GM19372 (cell line): Measurements from ENCODE around the gene DNAH2.
"Not testable (repeated sequence)": the region's sequence is repeated elsewhere in the genome, so short reads cannot be mapped to it uniquely, and the experiment has no call there.

Source experiments
- ATAC-seq: cut with Tn5 transposase; IDR thresholded peaks from one replicate; pipeline ENCODE4 v1.9.1; 2021; ENCODE audit warnings: mild to moderate bottlenecking, low read depth, moderate library complexity; ENCODE audit not compliant: unreplicated experiment

DNAH2 gene

DNA sequence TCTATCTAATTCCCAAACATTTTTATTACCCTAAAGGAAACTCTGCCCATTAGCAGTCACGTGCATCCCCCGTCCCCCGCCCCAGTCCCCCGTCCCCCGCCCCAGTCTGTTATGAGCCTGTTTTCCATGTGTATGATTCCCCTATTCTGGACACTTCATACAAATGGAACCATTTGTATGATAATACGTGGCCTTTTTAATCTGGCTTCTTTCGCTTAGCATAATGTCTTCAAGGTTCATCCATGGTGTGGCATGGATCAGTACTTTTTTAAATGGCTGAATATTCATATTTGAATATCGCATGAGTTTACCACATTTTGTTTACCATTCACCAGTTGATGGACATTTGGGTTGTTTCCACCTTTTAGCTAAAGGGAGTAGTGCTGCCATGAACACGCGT lies 49.5 kb downstream of the DNAH2 start:
- ATAC-seq: no peak

DNA sequence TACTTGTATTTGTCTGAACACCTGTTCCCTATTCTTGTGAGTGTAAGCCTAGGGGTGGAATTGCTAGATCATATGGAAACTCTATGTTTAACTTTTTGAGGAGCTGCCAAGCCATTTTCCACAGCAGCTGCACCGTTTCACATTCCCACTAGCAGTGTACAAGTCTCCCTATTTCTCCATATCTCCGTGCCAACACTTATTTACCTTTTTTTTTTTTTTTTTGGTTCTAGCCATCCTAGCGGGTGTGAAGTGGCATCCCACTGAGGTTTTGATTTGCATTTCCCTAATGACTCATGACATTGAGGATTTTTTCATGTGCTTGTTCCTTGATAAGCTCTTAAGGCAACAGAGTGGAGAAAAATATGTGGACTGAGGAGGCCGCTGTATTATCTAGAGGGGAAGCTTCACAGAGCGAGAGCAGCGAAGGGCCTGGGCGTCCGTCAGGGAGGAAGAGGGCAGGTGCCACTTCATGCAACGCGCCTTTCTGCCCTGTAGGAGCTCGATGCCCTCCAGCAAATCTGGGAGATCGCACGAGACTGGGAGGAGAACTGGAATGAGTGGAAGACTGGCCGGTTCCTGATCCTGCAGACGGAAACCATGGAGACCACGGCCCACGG lies 50.0 kb downstream of the DNAH2 start:
- no peak for ATAC-seq

DNA sequence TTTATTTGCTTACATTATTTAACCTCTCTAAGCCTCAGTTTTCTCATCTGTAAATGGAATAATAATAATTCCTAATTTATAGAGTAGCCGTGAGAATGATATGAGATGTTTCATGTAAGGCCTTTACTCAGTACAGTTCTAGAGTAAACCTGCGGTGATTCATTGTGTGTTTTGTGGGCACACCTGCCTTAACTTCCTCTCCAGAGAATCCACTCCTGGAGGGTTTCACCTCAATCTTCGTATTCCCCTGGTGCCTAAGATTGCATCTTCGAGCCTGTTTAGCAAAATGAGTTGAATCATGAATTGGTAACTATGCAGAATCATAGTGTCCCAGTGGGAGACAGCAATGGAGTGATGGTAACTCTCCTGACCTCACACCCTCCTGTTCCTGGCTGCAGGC lies 52.3 kb downstream of the DNAH2 start:
- ATAC-seq: no peak

GRCh38 chr17:7774055-7774521 lies 56.5 kb downstream of the DNAH2 start:
- ATAC-seq: no peak

DNA sequence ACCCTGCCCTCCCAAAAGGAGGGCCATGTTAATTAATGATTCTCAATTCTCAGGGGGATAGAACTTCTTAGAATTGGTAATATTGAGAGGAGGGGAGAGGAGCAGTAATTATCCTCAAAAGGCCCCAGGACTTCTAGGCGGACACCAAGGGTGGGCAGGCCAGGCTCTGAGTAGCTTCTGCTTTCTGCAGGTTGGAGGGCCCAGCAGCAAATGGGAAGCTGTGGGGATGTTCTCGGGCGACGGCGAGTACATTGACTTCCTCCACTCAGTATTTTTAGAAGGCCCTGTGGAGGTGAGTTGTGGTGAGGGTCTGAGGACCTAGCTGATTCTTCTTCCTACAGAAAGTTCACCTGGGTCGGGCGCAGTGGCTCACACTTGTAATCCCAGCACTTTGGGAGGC lies 57.5 kb downstream of the DNAH2 start:
- ATAC-seq: no peak

- no peak for ATAC-seq
These were observed 59.5 kb downstream of the DNAH2 start for GRCh38 chr17:7777017-7777416.

GRCh38 chr17:7780736-7781135 lies 63.2 kb downstream of the DNAH2 start:
- ATAC-seq: no peak

DNA sequence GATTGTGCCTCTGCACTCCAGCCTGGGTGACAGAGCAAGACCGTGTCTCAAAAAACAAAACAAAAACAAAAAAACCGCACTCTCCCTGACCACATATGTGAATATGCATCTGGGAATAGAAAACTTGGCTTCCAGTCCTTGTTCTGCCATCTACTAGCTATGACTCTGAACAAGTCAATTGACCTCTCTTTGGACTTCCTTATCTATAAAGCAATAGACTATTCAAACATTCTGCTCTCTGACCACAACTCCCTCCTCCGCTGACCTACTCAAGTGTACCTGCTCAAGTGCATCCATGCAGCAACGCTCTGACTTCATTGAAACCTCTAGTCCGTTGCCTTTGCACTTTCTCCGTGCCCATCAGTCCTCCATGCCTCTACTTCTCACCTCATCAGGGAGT lies 63.9 kb downstream of the DNAH2 start:
- no peak for ATAC-seq

DNA sequence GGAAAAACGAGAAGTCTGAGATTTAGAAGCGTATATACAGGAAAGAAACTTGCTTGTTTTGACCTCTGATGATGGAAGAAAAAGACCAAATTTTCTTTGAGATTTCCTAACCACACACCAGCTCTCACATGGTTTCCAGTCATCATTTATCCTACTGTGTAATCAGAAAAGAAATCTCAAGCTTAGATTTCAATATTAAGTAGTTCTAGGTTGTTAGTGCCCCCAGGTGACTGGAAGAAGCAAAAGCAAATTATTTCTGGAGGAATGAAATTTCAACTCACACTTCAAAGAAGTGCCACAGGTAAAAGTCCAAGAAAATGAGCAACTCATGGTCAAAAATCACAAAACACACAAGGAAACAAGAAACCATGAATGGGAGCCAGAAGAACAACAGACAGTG lies 64.7 kb downstream of the DNAH2 start:
- no peak for ATAC-seq

DNA sequence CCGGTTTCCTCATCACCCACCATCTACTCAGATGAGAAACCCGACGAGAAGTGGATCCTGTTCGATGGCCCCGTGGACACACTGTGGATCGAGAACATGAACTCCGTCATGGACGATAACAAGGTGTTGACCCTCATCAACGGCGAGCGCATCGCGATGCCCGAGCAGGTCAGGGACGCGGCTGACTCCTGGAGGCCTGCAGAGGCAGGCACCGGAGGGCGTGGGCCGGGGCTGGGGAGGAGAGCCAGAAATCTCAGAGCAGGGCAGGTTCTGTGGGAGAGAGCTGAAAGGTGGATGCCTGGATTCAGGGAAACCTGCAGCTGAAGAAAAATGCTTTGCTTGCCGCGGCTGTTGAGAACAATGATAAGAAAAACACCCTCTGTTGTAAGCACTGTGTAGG lies 69.3 kb downstream of the DNAH2 start:
- ATAC-seq: no peak

DNA sequence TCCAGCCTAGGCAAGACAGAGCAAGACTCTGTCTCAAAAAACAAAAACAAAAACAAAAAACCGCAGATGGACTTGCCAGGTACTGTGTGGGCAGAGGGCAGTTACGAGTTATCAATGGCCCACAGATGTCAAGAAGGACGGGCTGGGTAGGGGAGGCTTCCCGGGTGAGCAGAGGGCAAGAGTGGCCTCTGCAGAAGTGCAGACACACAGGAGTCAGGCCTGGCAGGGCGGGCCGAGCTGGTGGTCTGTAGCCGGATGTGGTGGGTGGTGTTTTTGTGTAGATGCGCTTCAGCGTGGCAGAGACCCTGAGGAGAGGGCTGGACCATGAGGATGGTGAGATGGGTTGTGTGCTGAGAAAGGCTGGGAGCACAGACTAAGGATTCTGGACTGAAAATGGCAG lies 71.6 kb downstream of the DNAH2 start:
- no peak for ATAC-seq

DNA sequence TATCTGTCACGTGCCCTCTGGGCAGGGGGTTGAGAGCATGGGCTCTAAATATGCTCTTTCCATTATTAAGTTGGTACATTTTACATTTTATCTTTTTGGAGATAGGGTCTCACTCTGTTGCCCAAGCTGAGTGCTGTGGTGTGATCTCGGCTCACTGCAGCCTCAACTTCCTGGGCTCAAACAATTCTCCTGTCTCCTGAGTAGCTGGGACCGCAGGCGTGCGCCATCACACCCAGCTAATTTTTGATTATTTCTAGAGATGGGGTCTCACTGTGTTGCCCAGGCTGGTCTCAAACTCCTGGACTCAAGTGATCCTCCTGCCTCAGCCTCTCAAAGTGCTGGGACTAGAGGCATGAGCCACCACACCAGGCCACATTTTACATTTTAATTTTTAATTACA lies 72.6 kb downstream of the DNAH2 start:
- ATAC-seq: no peak

DNA sequence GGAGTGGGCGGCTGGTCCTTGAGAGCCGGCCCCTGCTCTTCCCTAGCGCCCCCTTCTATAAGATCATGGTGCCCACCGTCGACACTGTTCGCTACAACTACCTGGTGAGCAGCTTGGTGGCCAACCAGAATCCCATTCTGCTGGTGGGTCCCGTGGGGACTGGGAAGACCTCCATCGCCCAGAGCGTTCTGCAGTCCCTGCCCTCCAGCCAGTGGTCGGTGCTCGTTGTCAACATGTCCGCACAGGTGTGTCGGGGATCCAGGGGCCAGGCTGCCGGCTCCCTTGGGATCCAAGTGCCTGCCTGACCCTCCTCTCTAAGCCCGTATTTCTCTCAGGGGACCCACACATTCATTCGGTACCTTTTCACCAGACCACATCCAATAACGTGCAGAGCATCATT lies 75.1 kb downstream of the DNAH2 start:
- ATAC-seq: no peak

- no peak for ATAC-seq
These were observed 76.6 kb downstream of the DNAH2 start for GRCh38 chr17:7794075-7794663.

DNA sequence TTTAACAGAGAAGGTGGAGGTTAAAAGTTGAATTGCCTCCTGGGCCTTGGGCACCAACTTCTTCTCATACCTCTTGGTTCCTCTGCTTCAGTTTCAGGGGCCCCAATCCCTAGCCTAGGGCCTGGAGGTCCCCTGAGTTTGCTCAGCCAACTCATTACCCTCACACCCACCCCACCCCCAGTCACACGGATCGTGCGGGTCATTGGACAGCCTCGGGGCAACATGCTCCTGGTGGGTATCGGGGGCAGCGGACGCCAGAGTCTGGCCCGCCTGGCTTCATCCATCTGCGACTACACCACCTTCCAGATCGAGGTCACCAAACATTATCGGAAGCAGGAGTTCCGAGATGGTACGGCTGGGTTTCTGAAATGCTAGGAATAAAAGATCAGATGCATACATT lies 80.4 kb downstream of the DNAH2 start:
- ATAC-seq: no peak

DNA sequence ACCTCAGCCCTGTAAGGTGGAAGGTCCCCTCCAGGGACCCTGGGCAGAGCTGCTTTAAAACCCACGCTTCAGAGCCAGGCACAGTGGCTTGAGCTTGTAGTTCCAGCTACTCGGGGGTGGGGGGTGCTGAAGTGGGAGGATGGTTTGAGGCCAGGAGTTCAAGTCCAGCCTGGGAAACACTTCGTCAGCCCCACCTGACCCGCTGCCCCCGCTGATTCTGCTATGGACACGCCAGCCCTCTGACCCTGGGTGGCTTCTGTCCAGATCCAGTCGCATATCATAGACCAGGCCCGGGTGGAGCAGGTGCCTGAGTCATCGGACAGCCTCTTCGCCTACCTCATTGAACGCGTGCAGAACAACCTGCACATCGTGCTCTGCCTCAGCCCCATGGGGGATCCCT lies 81.3 kb downstream of the DNAH2 start:
- no peak for ATAC-seq

DNA sequence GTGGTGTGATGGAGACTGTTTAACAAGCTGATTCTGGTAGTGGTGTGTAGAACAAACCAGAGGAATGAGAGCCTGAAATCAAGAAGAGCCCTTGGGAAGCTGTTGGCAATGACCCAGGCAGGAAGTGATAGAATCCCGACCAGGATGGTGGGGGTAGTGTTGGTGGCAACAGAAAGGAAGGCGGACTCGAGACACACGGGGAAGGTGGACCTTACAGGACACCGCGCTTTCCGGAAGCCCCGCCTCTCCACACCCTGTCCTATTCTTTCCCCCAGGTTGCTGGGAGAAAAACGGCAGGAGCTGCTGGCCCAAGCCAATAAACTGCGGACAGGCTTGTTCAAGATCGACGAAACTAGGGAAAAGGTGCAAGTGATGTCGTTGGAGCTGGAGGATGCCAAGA lies 86.4 kb downstream of the DNAH2 start:
- no peak for ATAC-seq

DNA sequence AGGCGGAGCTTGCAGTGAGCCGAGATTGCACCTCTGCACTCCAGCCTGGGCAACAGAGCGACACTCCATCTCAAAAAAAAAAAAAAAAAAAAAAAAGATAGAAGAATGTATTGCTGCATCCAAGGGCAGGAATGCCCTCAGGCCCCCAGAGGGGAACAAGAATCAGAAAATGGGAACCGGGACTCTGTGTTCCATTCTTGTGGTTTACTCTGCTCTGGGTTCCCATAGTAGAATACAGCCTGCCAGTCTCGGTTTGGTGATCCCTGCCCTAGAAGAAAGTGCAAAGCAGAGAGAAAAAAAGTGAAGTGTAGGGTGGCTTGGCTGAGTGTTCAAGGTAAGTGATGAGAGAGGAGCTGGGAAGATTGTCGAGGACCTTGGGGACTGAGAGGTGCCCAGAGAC lies 89.0 kb downstream of the DNAH2 start:
- ATAC-seq: no peak

DNA sequence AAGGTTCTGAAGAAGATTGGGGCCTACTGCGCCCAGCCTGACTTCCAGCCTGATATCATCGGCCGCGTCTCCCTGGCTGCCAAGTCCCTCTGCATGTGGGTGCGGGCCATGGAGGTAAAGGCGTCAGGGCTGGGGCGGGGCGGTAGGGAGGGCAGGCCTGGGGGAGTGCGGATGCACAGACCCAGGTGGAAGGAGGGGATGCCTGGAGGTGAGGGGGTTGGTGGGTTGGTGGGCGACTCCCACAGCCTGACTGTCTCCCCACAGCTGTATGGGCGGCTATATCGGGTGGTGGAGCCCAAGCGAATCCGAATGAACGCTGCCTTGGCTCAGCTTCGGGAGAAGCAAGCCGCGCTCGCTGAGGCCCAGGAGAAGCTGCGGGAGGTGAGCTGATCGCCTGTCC lies 89.7 kb downstream of the DNAH2 start:
- no peak for ATAC-seq

GRCh38 chr17:7809086-7809790 lies 91.7 kb downstream of the DNAH2 start:
- ATAC-seq: no peak

DNA sequence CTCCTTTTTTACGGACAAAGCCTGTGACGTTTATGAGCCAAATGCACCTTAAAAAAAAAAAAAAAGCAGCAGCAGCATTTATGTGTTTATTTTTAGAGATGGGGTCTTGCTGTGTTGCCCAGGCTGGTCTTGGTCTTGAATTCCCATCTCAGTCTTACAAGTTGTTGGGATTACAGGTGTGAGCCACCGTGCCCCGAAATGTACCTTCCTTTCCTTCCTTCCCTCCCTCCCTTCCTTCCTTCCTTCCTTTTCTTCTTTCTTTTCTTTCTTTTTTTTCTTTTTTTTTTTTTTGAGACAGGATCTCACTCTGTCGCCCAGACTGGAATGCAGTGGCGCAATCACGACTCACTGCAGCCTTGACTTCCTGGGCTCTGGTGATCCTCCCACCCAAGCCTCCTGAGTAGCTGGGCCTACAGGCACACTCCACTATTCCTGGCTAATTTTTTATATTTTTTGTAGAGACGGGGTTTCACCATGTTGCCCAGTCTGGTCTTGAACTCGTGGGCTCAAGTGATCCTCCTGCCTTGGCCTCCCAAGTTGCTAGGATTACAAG lies 92.3 kb downstream of the DNAH2 start:
- not testable (repeated sequence) for ATAC-seq

GRCh38 chr17:7811251-7811650 lies 93.7 kb downstream of the DNAH2 start:
- no peak for ATAC-seq
